HG02840 (cell line): ENCODE results near the gene SSC4D.
"Not testable (repeated sequence)": the region's sequence is repeated elsewhere in the genome, so short reads cannot be mapped to it uniquely, and the experiment has no call there.

Experiments
- ATAC-seq: cut with Tn5 transposase; IDR thresholded peaks from one replicate; pipeline ENCODE4 v1.9.1; 2021; ENCODE audit warnings: mild to moderate bottlenecking, moderate library complexity, moderate number of reproducible peaks; ENCODE audit not compliant: unreplicated experiment, low FRiP score

Gene SSC4D

GRCh38 chr7:76387789-76388188, 21.7 kb downstream of the SSC4D start:
- ATAC-seq: not testable (repeated sequence)

GRCh38 chr7:76386691-76387260, 22.7 kb downstream of the SSC4D start:
- ATAC-seq: no peak

- ATAC-seq: no peak
Observed at GRCh38 chr7:76383089-76383944, 26.2 kb downstream of the SSC4D start.

- no peak for ATAC-seq
Observed at GRCh38 chr7:76381814-76382213, 27.7 kb downstream of the SSC4D start.

- ATAC-seq: no peak
Observed at GRCh38 chr7:76380623-76380966, 28.9 kb downstream of the SSC4D start.

- ATAC-seq: no peak
Observed at GRCh38 chr7:76377186-76377918, 32.1 kb downstream of the SSC4D start.

GRCh38 chr7:76375251-76375650, 34.2 kb downstream of the SSC4D start:
- no peak for ATAC-seq

GRCh38 chr7:76372984-76373833, 36.3 kb downstream of the SSC4D start:
- no peak for ATAC-seq

- no peak for ATAC-seq
Observed at GRCh38 chr7:76371396-76371795, 38.1 kb downstream of the SSC4D start.

- no peak for ATAC-seq
Observed at GRCh38 chr7:76369018-76369417, 40.5 kb downstream of the SSC4D start.

- no peak for ATAC-seq
Observed at GRCh38 chr7:76368190-76368589, 41.3 kb downstream of the SSC4D start.

GRCh38 chr7:76364198-76364584, 45.3 kb downstream of the SSC4D start:
- no peak for ATAC-seq

- ATAC-seq: not testable (repeated sequence)
Observed at GRCh38 chr7:76363754-76364153, 45.7 kb downstream of the SSC4D start.

- ATAC-seq: no peak
Observed at GRCh38 chr7:76359978-76360638, 49.4 kb downstream of the SSC4D start.

GRCh38 chr7:76359111-76359977, 50.2 kb downstream of the SSC4D start:
- peak; percentile 87 for ATAC-seq

- peak; percentile 69 for ATAC-seq
Observed at GRCh38 chr7:76358481-76359110, 50.9 kb downstream of the SSC4D start, which contains the start of gene YWHAG. Gene YWHAG, minus strand, starts transcription at chr7:76358991. Its CDS starts 183 bp downstream, at chr7:76358808.

GRCh38 chr7:76358011-76358480, 51.5 kb downstream of the SSC4D start:
- ATAC-seq: peak; percentile 22

- no peak for ATAC-seq
Observed at GRCh38 chr7:76357475-76358010, 52.0 kb downstream of the SSC4D start.
